Loucy (cell line): ENCODE results near the gene XPC.

Experiments used
- CTCF ChIP-seq: fragments of 200-600 bp; sonication (generic); conservative IDR thresholded peaks from 2 replicates; pipeline ENCODE4 v1.5.1; 2014; ENCODE audit warnings: mild to moderate bottlenecking, antibody characterized with exemption, low read length
- EZH2phosphoT487 ChIP-seq: fragments of 200-600 bp; IDR thresholded peaks from 2 replicates; pipeline ENCODE4 v1.6.1; 2018; ENCODE audit warnings: antibody characterized with exemption, mild to moderate bottlenecking, moderate library complexity, borderline replicate concordance

GRCh38 chr3:14097616-14098391 lies 80.6 kb downstream of the XPC start:
- TF ChIP-seq CTCF: no peak
- TF ChIP-seq EZH2phosphoT487: no peak
